ENCODE results near the gene RBM20. TPM values are rescaled to one million over a fixed set of nuclear protein-coding genes. Genes with fewer than 3 reads are reported as not detected.

Gene RBM20
- total RNA-seq, 1 donor from 2014 or later = 0.29 TPM

DNA sequence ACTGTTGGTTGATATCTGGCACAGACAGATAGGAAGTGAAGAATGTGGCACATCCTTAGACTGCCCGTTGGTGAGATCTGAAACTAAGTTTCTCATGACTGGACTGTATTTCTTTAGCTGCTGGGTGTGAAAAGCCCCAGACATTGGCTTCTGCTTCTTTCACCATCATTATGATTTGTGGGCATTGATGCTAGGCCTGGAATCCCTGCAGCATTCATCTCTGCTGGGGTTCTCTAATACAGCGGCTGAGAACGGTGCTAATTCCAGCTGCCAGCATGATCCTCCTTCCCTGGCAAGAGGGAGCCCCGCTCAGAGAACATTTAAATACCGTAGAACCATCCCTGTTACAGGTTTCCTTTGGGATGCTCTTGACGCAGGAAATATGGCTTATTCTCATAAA lies 26.2 kb downstream of the RBM20 start:
- no peak for DNase-seq (ENCODE audit: extremely low read depth, low read depth, low spot score)

DNA sequence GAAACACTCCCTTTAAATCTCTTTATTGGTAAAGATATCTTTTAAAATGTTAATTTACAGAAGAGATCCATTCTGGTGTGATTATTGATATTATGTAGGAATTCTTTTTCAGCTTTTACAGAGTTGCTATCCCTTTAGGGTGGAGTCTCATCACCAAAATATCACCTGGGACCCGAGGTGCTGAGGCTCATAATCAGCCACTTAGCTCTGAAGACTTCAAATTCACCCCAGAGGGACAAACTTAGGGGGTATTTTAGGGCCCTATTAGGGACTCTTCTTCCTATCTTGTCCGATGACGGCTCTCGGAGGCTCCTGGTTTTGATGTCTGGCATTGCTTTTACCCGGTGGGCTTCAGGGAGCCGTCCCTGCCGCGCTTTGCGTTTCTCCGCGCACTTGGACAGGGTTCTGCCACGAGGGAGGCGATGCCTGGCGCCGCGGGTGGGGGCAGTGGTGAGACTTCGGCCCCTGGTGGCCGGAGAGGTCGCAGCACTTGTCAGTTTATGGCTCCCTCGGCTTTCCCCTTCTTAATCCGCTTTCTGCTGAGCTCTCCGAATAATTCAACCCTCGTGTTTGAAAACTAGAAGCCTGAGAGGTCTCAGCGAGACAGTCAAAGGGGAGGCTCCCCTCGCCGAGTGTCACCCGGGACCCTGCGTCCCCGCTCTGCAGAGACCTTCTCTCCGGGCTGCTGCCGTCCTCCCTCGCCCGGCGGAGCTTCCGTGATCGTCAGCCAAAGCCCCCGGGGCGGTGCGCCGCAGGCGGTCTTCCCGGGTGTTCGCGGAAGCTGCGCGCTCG lies 27.8 kb downstream of the RBM20 start:
- DNase-seq (ENCODE audit: extremely low read depth, low read depth, low spot score) = no peak

- no peak for DNase-seq (ENCODE audit: extremely low read depth, low read depth, low spot score)
These were observed 28.4 kb downstream of the RBM20 start for GRCh38 chr10:110672580-110672919.

- DNase-seq (ENCODE audit: extremely low read depth, low read depth, low spot score) = no peak
These were observed 31.9 kb downstream of the RBM20 start for GRCh38 chr10:110676016-110676415.

- DNase-seq (ENCODE audit: extremely low read depth, low read depth, low spot score) = no peak
These were observed 35.5 kb downstream of the RBM20 start for GRCh38 chr10:110679486-110680272.

DNA sequence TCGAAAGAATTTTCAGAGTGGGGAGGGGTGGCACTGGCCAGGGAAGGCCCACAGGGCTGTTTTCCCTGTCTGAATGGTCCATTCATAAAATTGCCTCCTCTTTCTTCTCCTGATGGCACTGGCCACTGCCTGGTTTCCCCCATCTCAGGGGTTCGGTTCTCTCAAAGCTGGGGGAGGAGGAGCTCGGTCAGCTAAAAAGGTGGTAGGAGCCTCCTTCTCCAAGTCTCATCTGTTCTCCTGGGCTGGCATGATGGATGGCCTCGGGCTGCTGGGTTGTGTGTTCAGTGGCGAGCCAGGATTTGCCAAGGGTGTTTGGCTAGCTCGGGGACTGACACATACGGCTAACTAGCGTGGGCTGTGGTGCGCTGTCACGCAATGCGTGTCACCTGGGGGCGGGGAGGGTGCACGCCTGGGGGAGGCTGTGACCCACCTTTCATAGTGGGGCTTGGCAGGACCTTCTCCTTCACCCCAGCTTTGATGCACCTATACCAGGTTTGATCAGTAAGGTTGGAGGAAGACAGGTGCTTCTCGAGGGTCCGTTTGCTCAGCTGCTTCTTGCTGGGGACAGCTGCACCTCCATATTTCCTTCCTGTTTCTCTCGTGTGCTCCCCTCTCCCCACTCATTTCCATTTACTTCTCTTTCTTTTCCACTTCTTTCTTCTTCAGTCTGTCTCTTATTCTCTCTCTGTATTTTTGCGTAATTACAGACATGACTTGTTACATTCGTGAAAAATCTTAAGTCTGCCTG lies 36.3 kb downstream of the RBM20 start:
- DNase-seq (ENCODE audit: extremely low read depth, low read depth, low spot score) = no peak

GRCh38 chr10:110681023-110681681 lies 37.0 kb downstream of the RBM20 start:
- no peak for DNase-seq (ENCODE audit: extremely low read depth, low read depth, low spot score)

DNA sequence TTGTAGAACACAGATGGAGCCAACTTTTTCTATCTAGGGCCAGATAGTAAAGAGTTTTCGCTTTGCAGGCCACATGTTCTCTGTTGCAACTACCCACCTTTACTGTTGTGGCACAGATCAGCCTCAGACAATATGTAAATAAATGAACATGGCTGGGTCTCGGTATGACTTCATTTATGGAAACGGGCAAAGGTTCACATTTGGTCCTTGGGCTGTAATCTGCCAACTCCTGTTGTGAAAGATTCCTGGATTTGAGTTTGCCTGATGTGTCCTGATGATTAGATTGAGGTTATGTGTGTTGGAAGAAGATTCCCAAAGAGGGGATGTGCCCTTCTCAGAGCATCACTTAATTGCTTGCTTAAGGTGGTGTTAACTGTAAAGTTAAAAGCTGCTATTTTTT lies 38.2 kb downstream of the RBM20 start:
- DNase-seq (ENCODE audit: extremely low read depth, low read depth, low spot score) = no peak

GRCh38 chr10:110684800-110685446 lies 40.8 kb downstream of the RBM20 start:
- no peak for DNase-seq (ENCODE audit: extremely low read depth, low read depth, low spot score)

DNA sequence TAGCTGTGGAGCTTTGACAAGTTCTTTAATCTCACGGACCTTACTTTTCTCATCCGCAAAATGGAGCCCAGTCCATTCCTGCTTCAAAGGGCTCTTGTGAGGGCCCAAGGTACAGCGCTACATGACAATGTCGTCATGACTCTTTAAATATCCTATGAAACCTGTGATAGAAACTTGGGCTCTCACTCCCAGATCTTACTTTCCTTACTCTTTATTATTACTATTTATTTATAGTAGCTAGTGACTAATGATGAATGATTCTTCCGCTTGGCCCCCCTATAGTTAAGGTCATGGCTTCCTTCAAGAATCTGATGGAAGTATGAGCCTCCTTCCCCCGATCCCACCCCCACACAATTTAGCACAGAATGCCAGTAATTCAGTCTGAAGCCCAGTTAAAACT lies 41.9 kb downstream of the RBM20 start:
- no peak for DNase-seq (ENCODE audit: extremely low read depth, low read depth, low spot score)

DNA sequence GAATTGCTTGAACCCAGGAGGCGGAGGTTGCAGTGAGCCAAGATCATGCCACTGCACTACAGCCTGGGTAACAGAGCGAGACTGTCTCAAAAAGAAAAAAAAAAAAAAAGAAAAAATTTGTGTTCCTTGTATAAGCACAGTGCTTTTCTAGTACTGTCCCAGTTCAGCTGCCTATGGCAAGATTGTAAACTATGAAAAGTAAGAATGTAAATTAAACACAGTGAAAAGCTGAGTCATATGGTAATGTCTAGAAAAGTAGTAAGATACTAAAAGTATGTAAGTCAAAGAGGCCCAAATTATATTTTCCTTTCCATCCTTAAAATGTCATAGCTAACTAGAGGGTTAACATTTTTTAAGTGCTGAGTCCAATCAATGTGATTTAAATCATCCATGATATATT lies 42.8 kb downstream of the RBM20 start:
- no peak for DNase-seq (ENCODE audit: extremely low read depth, low read depth, low spot score)

GRCh38 chr10:110687400-110687799 lies 43.3 kb downstream of the RBM20 start:
- no peak for DNase-seq (ENCODE audit: extremely low read depth, low read depth, low spot score)

DNA sequence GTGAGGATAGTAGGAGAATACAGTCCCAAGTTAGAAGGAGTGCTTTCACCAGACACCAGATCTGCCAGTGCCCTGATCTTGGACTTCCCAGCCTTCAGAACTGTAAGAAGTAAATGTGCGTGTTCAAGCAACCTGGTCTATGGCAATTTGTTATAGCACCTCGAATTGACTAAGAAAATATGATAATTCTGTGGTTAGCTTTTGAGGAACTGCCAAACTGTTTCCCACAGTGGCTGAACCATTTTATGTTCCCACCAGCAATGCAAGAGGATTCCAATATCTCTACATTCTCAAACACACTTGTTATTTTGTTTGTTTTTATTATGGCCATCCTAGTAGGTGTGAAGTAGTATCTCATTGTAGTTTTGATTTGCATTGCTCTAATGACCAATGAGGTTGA lies 47.0 kb downstream of the RBM20 start:
- DNase-seq (ENCODE audit: extremely low read depth, low read depth, low spot score) = no peak

GRCh38 chr10:110694263-110694662 lies 50.1 kb downstream of the RBM20 start:
- DNase-seq (ENCODE audit: extremely low read depth, low read depth, low spot score) = no peak

- no peak for DNase-seq (ENCODE audit: extremely low read depth, low read depth, low spot score)
These were observed 50.8 kb downstream of the RBM20 start for GRCh38 chr10:110694820-110695538.

DNA sequence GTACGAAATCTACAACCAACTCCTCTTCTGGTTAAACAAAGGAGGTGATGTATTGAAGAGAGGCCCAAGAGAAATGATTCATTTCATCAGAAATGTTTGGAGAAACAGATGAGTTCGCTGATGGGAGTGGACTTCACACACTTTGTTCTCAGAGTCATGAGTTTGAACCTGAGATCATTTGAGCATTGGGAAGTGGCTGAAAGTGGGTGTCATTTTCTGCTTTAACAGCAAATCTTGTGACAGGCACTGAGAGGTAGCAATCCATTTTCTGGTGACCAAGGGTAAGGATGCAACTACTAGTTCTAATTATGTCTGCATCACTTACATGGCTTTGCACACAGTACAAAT lies 51.4 kb downstream of the RBM20 start:
- DNase-seq (ENCODE audit: extremely low read depth, low read depth, low spot score) = no peak

GRCh38 chr10:110696436-110696835 lies 52.3 kb downstream of the RBM20 start:
- no peak for DNase-seq (ENCODE audit: extremely low read depth, low read depth, low spot score)

GRCh38 chr10:110698340-110698739 lies 54.2 kb downstream of the RBM20 start:
- DNase-seq (ENCODE audit: extremely low read depth, low read depth, low spot score) = no peak

- no peak for DNase-seq (ENCODE audit: extremely low read depth, low read depth, low spot score)
These were observed 54.7 kb downstream of the RBM20 start for GRCh38 chr10:110698782-110699201.

- DNase-seq (ENCODE audit: extremely low read depth, low read depth, low spot score) = no peak
These were observed 55.8 kb downstream of the RBM20 start for GRCh38 chr10:110699859-110700468.

Data from glomerular endothelial cell (primary cell).